ENCODE results near the gene SLC28A3. TPM values are rescaled to one million over a fixed set of nuclear protein-coding genes. Genes with fewer than 3 reads are reported as not detected.

SLC28A3 gene
- total and polyA plus RNA-seq, 2 of the 8 experiments (the other 6 are each of a cell fraction or from before 2014, with no cell fraction given) = 0.02 TPM; not detected in 1

DNA sequence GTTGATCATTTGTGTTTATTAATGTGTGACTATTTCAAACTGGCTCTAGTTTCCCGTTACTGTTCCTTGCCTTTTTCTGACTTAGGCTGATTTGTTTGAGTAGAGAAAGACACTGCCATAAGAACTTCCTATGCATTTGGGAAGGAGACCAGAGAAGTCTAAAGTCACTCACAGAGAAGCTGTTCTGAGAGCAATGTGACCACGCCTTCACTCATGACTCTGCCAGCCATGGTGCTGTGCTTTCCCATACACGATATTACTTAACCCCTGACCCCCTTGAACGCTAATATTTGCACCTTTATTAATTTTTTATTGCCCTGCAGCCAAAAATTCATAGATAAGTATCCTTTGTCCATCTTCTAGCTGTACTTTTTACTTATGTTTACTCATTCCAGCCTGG, 20.9 kb downstream of the SLC28A3 start:
- H4K8ac ChIP-seq (ENCODE audit: extremely low read depth, insufficient read depth, low read length) = no peak overlapping the region
- H3K9me3 ChIP-seq (ENCODE audit: insufficient read depth in 2 of 2, low read depth in 1 of 2, low read length in 1 of 2) = no peaks in the 10 kb centered on the region
- H4K5ac ChIP-seq (ENCODE audit: insufficient read length, low read depth, low read length) = no peak overlapping the region
- no peak overlapping the region for H3K18ac ChIP-seq (ENCODE audit: extremely low read depth, low read length)
- H2AK5ac ChIP-seq (ENCODE audit: low read depth, low read length) = no peak overlapping the region
- H3K4me3 ChIP-seq (ENCODE audit: extremely low read depth in 1 of 4, insufficient read depth in 2 of 4, low read depth in 3 of 4, low read length in 4 of 4) = no peak overlapping the region
- H2BK15ac ChIP-seq (ENCODE audit: low read length) = no peak overlapping the region
- H3K9ac ChIP-seq (replicated peaks in 1 of 4; ENCODE audit: extremely low read depth in 1 of 4, low read depth in 3 of 4, low read length in 3 of 4) = no peak overlapping the region
- DNase-seq (ENCODE audit: low read depth in 1 of 2, low spot score in 2 of 2) (no peak), FAIRE-seq (no peak)
- H2BK120ac ChIP-seq (replicated peaks; ENCODE audit: low read depth, low read length) = no peak overlapping the region
- no peak overlapping the region for H2BK20ac ChIP-seq (ENCODE audit: low read length)
- H2AFZ ChIP-seq (ENCODE audit: low read length) = no peak overlapping the region
- no peak overlapping the region for H3K4ac ChIP-seq (replicated peaks; ENCODE audit: insufficient read length, low read depth, low read length)
- no peaks in the 10 kb centered on the region; a peak in 1 of 7 replicates for H3K4me1 ChIP-seq (replicated peaks in 1 of 4; ENCODE audit: control insufficient read depth in 3 of 4, insufficient read depth in 4 of 4, low read length in 3 of 4)
- no peaks in the 10 kb centered on the region for H3K23me2 ChIP-seq (ENCODE audit: low read depth, low read length)
- no peaks in the 10 kb centered on the region for H3K79me2 ChIP-seq (ENCODE audit: control insufficient read depth in 1 of 2, insufficient read depth in 2 of 2, low read length in 2 of 2)
- no peak overlapping the region for H4K91ac ChIP-seq (replicated peaks; ENCODE audit: insufficient read length, low read length)
- ChIA-PET CTCF (ENCODE audit: partially characterized antibody) (interaction anchor here (0.5 to 2.0 kb wide), 2 partner anchors 26 to 1504 kb away, joined by 3 to 10 read pairs; no protein-coding TSS in a partner anchor), POLR2A (ENCODE audit: partially characterized antibody) (interaction anchor here (0.7 kb wide), 1 partner anchor 339 kb away, joined by 3 read pairs; the partner anchor contains the start of genes HNRNPK and RMI1)
- no peak overlapping the region for H3K4me2 ChIP-seq (ENCODE audit: insufficient read depth in 1 of 2, low read depth in 2 of 2, low read length in 2 of 2)
- no peak overlapping the region for H2BK12ac ChIP-seq (ENCODE audit: low read depth, low read length)
- H3K36me3 ChIP-seq (ENCODE audit: control insufficient read depth in 2 of 4, insufficient read depth in 4 of 4, low read length in 3 of 4) = no peaks in the 10 kb centered on the region
- H4K20me1 ChIP-seq (replicated peaks in 1 of 2; ENCODE audit: control insufficient read depth in 1 of 2, insufficient read depth in 2 of 2, low read length in 2 of 2) = no peaks in the 10 kb centered on the region
- H3K27me3 ChIP-seq (replicated peaks in 1 of 4; ENCODE audit: control insufficient read depth in 3 of 4, extremely low read depth in 1 of 4, insufficient read depth in 3 of 4, low read length in 3 of 4) = no peaks in the 10 kb centered on the region
- no peak overlapping the region for H2BK5ac ChIP-seq (ENCODE audit: low read depth, low read length)
- H3K14ac ChIP-seq (ENCODE audit: insufficient read length) = no peak overlapping the region
- H3K79me1 ChIP-seq (ENCODE audit: low read depth, low read length) = no peaks in the 10 kb centered on the region
- no peak overlapping the region for H3K27ac ChIP-seq (ENCODE audit: low read depth, low read length)
- no peak overlapping the region for H3K56ac ChIP-seq (replicated peaks; ENCODE audit: insufficient read length, low read depth, low read length)
- 90% methylated on average over 4 of the region's 4 CpGs; no CpG with 5 or more reads in 1 of the 2 experiments for WGBS, 2 experiments (ENCODE audit: extremely low coverage in 1 of 2, insufficient coverage in 1 of 2, insufficient read length in 1 of 2, insufficient replicate concordance in 2 of 2, low coverage in 1 of 2, low lambda C conversion rate in 2 of 2, missing lambda C conversion rate in 1 of 2)
- no peak overlapping the region for H3K23ac ChIP-seq (ENCODE audit: insufficient read length)
- TF ChIP-seq RNF2 (IDR thresholded peaks at IDR 0.05; ENCODE audit: borderline replicate concordance, low read depth, low read length, missing control alignments, poor library complexity, severe bottlenecking) = no peak
- TF ChIP-seq KDM1A (IDR thresholded peaks at IDR 0.05; ENCODE audit: borderline replicate concordance, low read length) = no peak
- TF ChIP-seq POLR2AphosphoS5 (IDR thresholded peaks at IDR 0.05; ENCODE audit: low read depth, low read length) = no peak
- TF ChIP-seq EGR1 (IDR thresholded peaks at IDR 0.05; ENCODE audit: borderline replicate concordance, low read depth, low read length) = no peak
- no peak for TF ChIP-seq GTF2F1 (IDR thresholded peaks at IDR 0.05; ENCODE audit: borderline replicate concordance, low read depth, low read length)
- TF ChIP-seq, protein P1, sequence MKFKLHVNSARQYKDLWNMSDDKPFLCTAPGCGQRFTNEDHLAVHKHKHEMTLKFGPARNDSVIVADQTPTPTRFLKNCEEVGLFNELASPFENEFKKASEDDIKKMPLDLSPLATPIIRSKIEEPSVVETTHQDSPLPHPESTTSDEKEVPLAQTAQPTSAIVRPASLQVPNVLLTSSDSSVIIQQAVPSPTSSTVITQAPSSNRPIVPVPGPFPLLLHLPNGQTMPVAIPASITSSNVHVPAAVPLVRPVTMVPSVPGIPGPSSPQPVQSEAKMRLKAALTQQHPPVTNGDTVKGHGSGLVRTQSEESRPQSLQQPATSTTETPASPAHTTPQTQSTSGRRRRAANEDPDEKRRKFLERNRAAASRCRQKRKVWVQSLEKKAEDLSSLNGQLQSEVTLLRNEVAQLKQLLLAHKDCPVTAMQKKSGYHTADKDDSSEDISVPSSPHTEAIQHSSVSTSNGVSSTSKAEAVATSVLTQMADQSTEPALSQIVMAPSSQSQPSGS (IDR thresholded peaks at IDR 0.05; ENCODE audit: low read length) = no peak
- no peak for TF ChIP-seq TBP (IDR thresholded peaks at IDR 0.05; ENCODE audit: low read depth, low read length)
- TF ChIP-seq CHD2 (IDR thresholded peaks at IDR 0.05; ENCODE audit: low read length) = no peak
- no peak for TF ChIP-seq YY1 (IDR thresholded peaks at IDR 0.05; ENCODE audit: low read depth, low read length)
- TF ChIP-seq RXRA (IDR thresholded peaks at IDR 0.05; ENCODE audit: insufficient read depth, low read depth, low read length) = no peak
- TF ChIP-seq ASH2L (IDR thresholded peaks at IDR 0.05; ENCODE audit: low read length) = no peak
- no peak for TF ChIP-seq USF2 (IDR thresholded peaks at IDR 0.05; ENCODE audit: low read length)
